ENCODE measurements around the gene MYO5A. TPM values are rescaled to one million over a fixed set of nuclear protein-coding genes. Genes with fewer than 3 reads are reported as not detected.

MYO5A gene
- polyA plus RNA-seq, 1 donor (not counting 4 experiments of a cell fraction or from before 2014, with no cell fraction given), result 53.8 TPM

- Histone ChIP-seq H3K9me1 (ENCODE audit: control insufficient read depth, extremely low read depth, insufficient read depth, low read length) (no peaks in the 10 kb centered on the region), H3K9me3 (ENCODE audit: control insufficient read depth, low read depth, low read length) (no peaks in the 10 kb centered on the region), H3K36me3 (ENCODE audit: control insufficient read depth in 2 of 2, extremely low read depth in 1 of 2, insufficient read depth in 2 of 2, low read length in 2 of 2) (peaks cover 5 to 11% of the 10 kb centered on the region in 2 experiments), H2AFZ (ENCODE audit: control insufficient read depth, low read length) (no peak overlapping the region), H3K4me3 (ENCODE audit: control insufficient read depth in 2 of 3, extremely low read depth in 1 of 3, insufficient read depth in 2 of 3, low read depth in 1 of 3, low read length in 3 of 3) (no peak overlapping the region), H3K9ac (ENCODE audit: control insufficient read depth, extremely low read depth, insufficient read depth, low read length) (no peak overlapping the region), H3K27ac (ENCODE audit: control insufficient read depth, insufficient read depth, low read length) (no peak overlapping the region), H4K20me1 (ENCODE audit: control insufficient read depth, extremely low read depth, insufficient read depth, low read length) (no peaks in the 10 kb centered on the region), H3K79me2 (ENCODE audit: control insufficient read depth, insufficient read depth, low read length) (no peaks in the 10 kb centered on the region), H3K27me3 (ENCODE audit: control insufficient read depth, extremely low read depth, insufficient read depth, low read length) (no peaks in the 10 kb centered on the region), H3K4me1 (ENCODE audit: control insufficient read depth, extremely low read depth, insufficient read depth, low read length) (peaks cover 18% of the 10 kb centered on the region), H3K4me2 (ENCODE audit: control insufficient read depth, extremely low read depth, insufficient read depth, low read depth, low read length) (no peak overlapping the region)
- TF ChIP-seq, protein P1, sequence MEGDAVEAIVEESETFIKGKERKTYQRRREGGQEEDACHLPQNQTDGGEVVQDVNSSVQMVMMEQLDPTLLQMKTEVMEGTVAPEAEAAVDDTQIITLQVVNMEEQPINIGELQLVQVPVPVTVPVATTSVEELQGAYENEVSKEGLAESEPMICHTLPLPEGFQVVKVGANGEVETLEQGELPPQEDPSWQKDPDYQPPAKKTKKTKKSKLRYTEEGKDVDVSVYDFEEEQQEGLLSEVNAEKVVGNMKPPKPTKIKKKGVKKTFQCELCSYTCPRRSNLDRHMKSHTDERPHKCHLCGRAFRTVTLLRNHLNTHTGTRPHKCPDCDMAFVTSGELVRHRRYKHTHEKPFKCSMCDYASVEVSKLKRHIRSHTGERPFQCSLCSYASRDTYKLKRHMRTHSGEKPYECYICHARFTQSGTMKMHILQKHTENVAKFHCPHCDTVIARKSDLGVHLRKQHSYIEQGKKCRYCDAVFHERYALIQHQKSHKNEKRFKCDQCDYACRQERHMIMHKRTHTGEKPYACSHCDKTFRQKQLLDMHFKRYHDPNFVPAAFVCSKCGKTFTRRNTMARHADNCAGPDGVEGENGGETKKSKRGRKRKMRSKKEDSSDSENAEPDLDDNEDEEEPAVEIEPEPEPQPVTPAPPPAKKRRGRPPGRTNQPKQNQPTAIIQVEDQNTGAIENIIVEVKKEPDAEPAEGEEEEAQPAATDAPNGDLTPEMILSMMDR (optimal IDR thresholded peaks at IDR 0.05 in 1 of 3, IDR thresholded peaks at IDR 0.05 in 1 of 3, conservative IDR thresholded peaks at IDR 0.05 in 1 of 3; ENCODE audit: extremely low read depth in 1 of 3, insufficient read depth in 2 of 3, low read length in 3 of 3), result no peak
- no peak for TF ChIP-seq EZH2 (IDR thresholded peaks at IDR 0.05; ENCODE audit: low read length)
- no peak for FAIRE-seq
- DNase-seq (ENCODE audit: low read depth, low spot score), result no peak
- dilution Hi-C loops (cut with MboI; ENCODE audit: extremely low pct_ligation_motif_present, low sequenced_read_pairs), result no loop called here
Observed at GRCh38 chr15:52340093-52340492, 188.6 kb downstream of the MYO5A start.

DNA sequence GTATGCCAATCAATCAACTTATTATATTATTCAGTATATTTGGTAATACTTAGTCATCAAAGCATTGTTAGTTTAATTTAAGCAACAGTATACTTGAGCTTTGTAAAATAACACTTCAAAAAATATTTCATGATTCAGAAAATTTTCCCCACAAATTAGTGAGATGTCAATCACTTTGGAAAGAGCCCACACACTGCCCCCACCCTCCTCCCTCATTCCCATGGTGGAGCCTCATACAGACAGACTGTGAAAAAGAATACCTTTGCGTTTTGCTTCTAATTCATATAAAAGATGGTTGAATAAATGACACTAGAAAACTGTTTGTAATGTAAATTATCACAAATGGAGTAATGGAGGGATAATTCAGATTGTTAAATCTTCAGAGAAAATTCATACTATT is 189.8 kb downstream of the MYO5A start:
- Histone ChIP-seq H3K36me3 (ENCODE audit: control insufficient read depth in 2 of 2, extremely low read depth in 1 of 2, insufficient read depth in 2 of 2, low read length in 2 of 2) (peaks cover 2 to 11% of the 10 kb centered on the region in 2 experiments), H4K20me1 (ENCODE audit: control insufficient read depth, extremely low read depth, insufficient read depth, low read length) (no peaks in the 10 kb centered on the region), H3K9me1 (ENCODE audit: control insufficient read depth, extremely low read depth, insufficient read depth, low read length) (no peaks in the 10 kb centered on the region), H3K9ac (ENCODE audit: control insufficient read depth, extremely low read depth, insufficient read depth, low read length) (no peak overlapping the region), H3K27ac (ENCODE audit: control insufficient read depth, insufficient read depth, low read length) (no peak overlapping the region), H3K4me1 (ENCODE audit: control insufficient read depth, extremely low read depth, insufficient read depth, low read length) (peaks cover 25% of the 10 kb centered on the region), H3K79me2 (ENCODE audit: control insufficient read depth, insufficient read depth, low read length) (no peaks in the 10 kb centered on the region), H3K4me2 (ENCODE audit: control insufficient read depth, extremely low read depth, insufficient read depth, low read depth, low read length) (no peak overlapping the region), H3K4me3 (ENCODE audit: control insufficient read depth in 2 of 3, extremely low read depth in 1 of 3, insufficient read depth in 2 of 3, low read depth in 1 of 3, low read length in 3 of 3) (no peak overlapping the region), H2AFZ (ENCODE audit: control insufficient read depth, low read length) (no peak overlapping the region), H3K9me3 (ENCODE audit: control insufficient read depth, low read depth, low read length) (no peaks in the 10 kb centered on the region), H3K27me3 (ENCODE audit: control insufficient read depth, extremely low read depth, insufficient read depth, low read length) (no peaks in the 10 kb centered on the region)
- FAIRE-seq (no peak), DNase-seq (ENCODE audit: low read depth, low spot score) (no peak)
- dilution Hi-C loops (cut with MboI; ENCODE audit: extremely low pct_ligation_motif_present, low sequenced_read_pairs), result no loop called here
- TF ChIP-seq, protein P1 (optimal IDR thresholded peaks at IDR 0.05 in 1 of 3, IDR thresholded peaks at IDR 0.05 in 1 of 3, conservative IDR thresholded peaks at IDR 0.05 in 1 of 3; ENCODE audit: extremely low read depth in 1 of 3, insufficient read depth in 2 of 3, low read length in 3 of 3), result no peak
- no peak for TF ChIP-seq EZH2 (IDR thresholded peaks at IDR 0.05; ENCODE audit: low read length)
